Psoas muscle (tissue), 8 donors: Measurements from ENCODE around the gene SCAMP3. TPM values are rescaled to one million over a fixed set of nuclear protein-coding genes. Genes with fewer than 3 reads are reported as not detected.
"Not testable (repeated sequence)": the region's sequence is repeated elsewhere in the genome, so short reads cannot be mapped to it uniquely, and the experiment has no call there.

Source experiments
- ATAC-seq, 4 donors: fragments of 200-7000 bp; cut with Tn5 transposase; one replicate each; pipeline ENCODE4 v1.9.1; 2020; ENCODE audit warnings: moderate library complexity in 3 of 4, mild to moderate bottlenecking in 2 of 4
- DNase-seq, 2 donors: peaks; one replicate each; pipeline ENCODE4 v3.0.0-alpha.2; 2020
- H3K27ac ChIP-seq: fragments of 200-600 bp; one replicate; pipeline ENCODE4 v1.8.0; 2022
- H3K27me3 ChIP-seq, 3 donors: fragments of 200-600 bp in 1 of 3; one replicate each; pipeline versions ENCODE4 v1.6.1 to v1.8.0; 2013 to 2022; ENCODE audit warnings: low read length in 2 of 3, mild to moderate bottlenecking in 2 of 3, moderate library complexity in 1 of 3; ENCODE audit not compliant: insufficient read depth in 3 of 3
- H3K36me3 ChIP-seq, 2 donors: fragments of 200-600 bp in 1 of 2; one replicate each; pipeline versions ENCODE4 v1.6.1 to v1.8.0; 2013 to 2022; ENCODE audit warnings: low read depth in 1 of 2, mild to moderate bottlenecking in 1 of 2, moderate library complexity in 1 of 2; ENCODE audit not compliant: insufficient read depth in 1 of 2
- H3K4me1 ChIP-seq: fragments of 200-600 bp; one replicate; pipeline ENCODE4 v1.8.0; 2022
- H3K4me3 ChIP-seq: fragments of 200-600 bp; one replicate; pipeline ENCODE4 v1.8.0; 2022; ENCODE audit warnings: mild to moderate bottlenecking
- H3K9me3 ChIP-seq: fragments of 200-600 bp; one replicate; pipeline ENCODE4 v1.8.0; 2022
- CTCF ChIP-seq: fragments of 200-600 bp; IDR thresholded peaks from one replicate; pipeline ENCODE4 v1.8.0; 2022; ENCODE audit warnings: antibody characterized with exemption
- WGBS, 3 donors: extraction: QIAGEN DNeasy Blood & Tissue Kit; methylation state at CpG; one replicate each; pipeline versions ENCODE4 v1.1.6 to v1.1.7; 2013; 5-methylcytosine and 5-hydroxymethylcytosine counted together
- intact Hi-C, 2 donors: fragments of 100-400 bp; cut with DNase I; formaldehyde crosslinking; loops; one replicate each; pipeline versions ENCODE4 v1.11.0 to v1.14.2; 2022
- polyA plus RNA-seq, 3 donors: library from polyadenylated mRNA; stranded (reverse); fragments of 200-250 nt; gene quantifications; one replicate each; pipeline ENCODE4 v1.2.3, GENCODE V29; 2013
- total RNA-seq, 4 donors: library from RNA; stranded (reverse); fragmentation: NEBNext Ultra II Directional in 2 of 4; extraction: Animal tissue kit (Norgen Biotek cat#: 25700) in 2 of 4; gene quantifications; one replicate each; pipeline versions ENCODE4 v1.2.1 to v1.2.4, GENCODE V29; 2021 to 2023
- donor health status: healthy with polysubstance abuse.
- donor health status: DM: no; HTN: no; CAD: no; lungs with moderate emphysema.
- donor health status: Bipolar disorder and iron deficiency.
- donor health status: healthy.
- donor health status: DM: yes; HTN: yes; CAD: no.
- donor health status: DM: no; HTN: no; CAD: no.
- donor health status: DM: no; HTN: no; CAD: no.
- donor health status: DM: yes; HTN: yes; CAD: no.

Gene SCAMP3
- total and polyA plus RNA-seq, 7 donors, result 49.5 to 159 (median 70.7) TPM

GRCh38 chr1:155219592-155220031 is 42.5 kb downstream of the SCAMP3 start:
- intact Hi-C loops, result no loop called here
- no peak overlapping the region for H3K4me3 ChIP-seq
- ATAC-seq, result peak in 3 of 4 donors; percentile 42 to 69 (median 43)
- H3K27ac ChIP-seq, result no peak overlapping the region
- no peaks in the 10 kb centered on the region for H3K27me3 ChIP-seq
- 0 to 13% (median 3%) methylated on average over 1 of the region's 1 CpG for WGBS, 3 donors
- peaks cover 5% of the 10 kb centered on the region for H3K4me1 ChIP-seq
- H3K36me3 ChIP-seq, result no peaks in the 10 kb centered on the region
- TF ChIP-seq CTCF, result no peak
- no peak for DNase-seq
- no peaks in the 10 kb centered on the region for H3K9me3 ChIP-seq

GRCh38 chr1:155218854-155219591 is 43.1 kb downstream of the SCAMP3 start:
- no peak for DNase-seq
- H3K9me3 ChIP-seq, result no peaks in the 10 kb centered on the region
- no peak overlapping the region for H3K27ac ChIP-seq
- no peak for TF ChIP-seq CTCF
- no peaks in the 10 kb centered on the region for H3K36me3 ChIP-seq
- H3K4me3 ChIP-seq, result peak overlapping the region; percentile 56
- H3K4me1 ChIP-seq, result peaks cover 5% of the 10 kb centered on the region
- H3K27me3 ChIP-seq, result no peaks in the 10 kb centered on the region
- ATAC-seq, result peak; percentile 64 to 90 (median 72)
- 32 to 38% (median 35%) methylated on average over 7 of the region's 7 CpGs for WGBS, 3 donors
- intact Hi-C loops, result no loop called here

GRCh38 chr1:155214702-155215101 is 47.5 kb downstream of the SCAMP3 start:
- H3K27me3 ChIP-seq, DNase-seq, intact Hi-C loops, H3K4me1 ChIP-seq, ATAC-seq, H3K9me3 ChIP-seq, H3K4me3 ChIP-seq, H3K27ac ChIP-seq: not testable (repeated sequence)
- peaks cover 3 to 21% of the 10 kb centered on the region in 2 donors for H3K36me3 ChIP-seq
- WGBS, 3 donors, result 65 to 79% (median 75%) methylated on average over 3 to 8 of the region's 10 CpGs

GRCh38 chr1:155212051-155212440 is 50.1 kb downstream of the SCAMP3 start:
- DNase-seq, result peak in 1 of 2 donors; percentile 17
- H3K27ac ChIP-seq, intact Hi-C loops, ATAC-seq, H3K4me3 ChIP-seq, H3K9me3 ChIP-seq, H3K27me3 ChIP-seq: not testable (repeated sequence)
- Histone ChIP-seq H3K4me1 (peaks cover 19% of the 10 kb centered on the region), H3K36me3 (peaks cover 3 to 21% of the 10 kb centered on the region in 2 donors)
- 69 to 74% (median 71%) methylated on average over 7 of the region's 7 CpGs for WGBS, 3 donors

- H3K27ac ChIP-seq, H3K9me3 ChIP-seq, H3K27me3 ChIP-seq, ATAC-seq, intact Hi-C loops, H3K4me3 ChIP-seq: not testable (repeated sequence)
- Histone ChIP-seq H3K4me1 (peaks cover 21% of the 10 kb centered on the region), H3K36me3 (peaks cover 3 to 21% of the 10 kb centered on the region in 2 donors)
- peak in 1 of 2 donors; percentile 42 for DNase-seq
- WGBS, 3 donors, result 65 to 68% (median 65%) methylated on average over 13 of the region's 13 CpGs
These were observed 50.6 kb downstream of the SCAMP3 start for GRCh38 chr1:155211381-155212050.
